Measurements from ENCODE around the gene MED13L.

GRCh38 chr12:116076399-116076798 lies 201.1 kb downstream of the MED13L start:
- TF ChIP-seq EZH2 (IDR thresholded peaks at IDR 0.05; ENCODE audit: borderline replicate concordance, low read depth, low read length, severe bottlenecking) (no peak), POLR2AphosphoS5 (IDR thresholded peaks at IDR 0.05; ENCODE audit: insufficient read depth, low read depth, low read length) (no peak), POLR2A (IDR thresholded peaks at IDR 0.05; ENCODE audit: low read depth, low read length) (no peak)
- TF ChIP-seq, protein P1, sequence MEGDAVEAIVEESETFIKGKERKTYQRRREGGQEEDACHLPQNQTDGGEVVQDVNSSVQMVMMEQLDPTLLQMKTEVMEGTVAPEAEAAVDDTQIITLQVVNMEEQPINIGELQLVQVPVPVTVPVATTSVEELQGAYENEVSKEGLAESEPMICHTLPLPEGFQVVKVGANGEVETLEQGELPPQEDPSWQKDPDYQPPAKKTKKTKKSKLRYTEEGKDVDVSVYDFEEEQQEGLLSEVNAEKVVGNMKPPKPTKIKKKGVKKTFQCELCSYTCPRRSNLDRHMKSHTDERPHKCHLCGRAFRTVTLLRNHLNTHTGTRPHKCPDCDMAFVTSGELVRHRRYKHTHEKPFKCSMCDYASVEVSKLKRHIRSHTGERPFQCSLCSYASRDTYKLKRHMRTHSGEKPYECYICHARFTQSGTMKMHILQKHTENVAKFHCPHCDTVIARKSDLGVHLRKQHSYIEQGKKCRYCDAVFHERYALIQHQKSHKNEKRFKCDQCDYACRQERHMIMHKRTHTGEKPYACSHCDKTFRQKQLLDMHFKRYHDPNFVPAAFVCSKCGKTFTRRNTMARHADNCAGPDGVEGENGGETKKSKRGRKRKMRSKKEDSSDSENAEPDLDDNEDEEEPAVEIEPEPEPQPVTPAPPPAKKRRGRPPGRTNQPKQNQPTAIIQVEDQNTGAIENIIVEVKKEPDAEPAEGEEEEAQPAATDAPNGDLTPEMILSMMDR (IDR thresholded peaks at IDR 0.05; ENCODE audit: extremely low read depth in 1 of 2, insufficient read depth in 1 of 2, low read depth in 1 of 2, low read length in 2 of 2), result no peak
